IMR-90 (cell line): Measurements from ENCODE around the gene SDHB.

Experiments
- CTCF ChIP-seq: conservative IDR thresholded peaks from 2 replicates; pipeline ENCODE4 v1.5.1; 2012; ENCODE audit warnings: mild to moderate bottlenecking, low read depth, low read length, improper control_type of control experiment
- RCOR1 ChIP-seq: IDR thresholded peaks from 2 replicates; pipeline ENCODE4 v1.6.1; 2012; ENCODE audit warnings: mild to moderate bottlenecking, low read length, improper control_type of control experiment; ENCODE audit not compliant: insufficient replicate concordance

GRCh38 chr1:16969651-16970050 lies 84.2 kb downstream of the SDHB start:
- TF ChIP-seq CTCF (no peak), RCOR1 (no peak)
